ENCODE measurements around the gene OMA1.

DNA sequence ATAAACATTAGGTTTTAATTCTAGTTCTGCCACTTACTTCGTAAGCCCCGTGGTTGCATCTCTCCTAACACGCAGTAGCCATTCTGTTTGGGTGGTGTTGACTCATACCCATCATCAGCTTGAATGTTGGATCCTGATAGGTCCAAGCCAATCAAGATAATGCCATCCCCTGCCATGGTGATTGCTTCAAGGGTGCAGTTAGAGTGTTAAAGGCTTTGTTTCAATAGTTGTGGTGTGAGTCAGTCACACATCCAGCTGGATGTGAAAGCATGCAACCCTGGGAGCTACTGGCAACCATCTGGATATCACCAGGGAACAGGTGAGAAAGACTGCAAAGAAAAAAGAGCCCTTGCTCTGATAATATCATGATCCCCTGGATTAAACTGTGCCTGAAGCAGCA lies 69.1 kb downstream of the OMA1 start:
- TF ChIP-seq, protein P1, sequence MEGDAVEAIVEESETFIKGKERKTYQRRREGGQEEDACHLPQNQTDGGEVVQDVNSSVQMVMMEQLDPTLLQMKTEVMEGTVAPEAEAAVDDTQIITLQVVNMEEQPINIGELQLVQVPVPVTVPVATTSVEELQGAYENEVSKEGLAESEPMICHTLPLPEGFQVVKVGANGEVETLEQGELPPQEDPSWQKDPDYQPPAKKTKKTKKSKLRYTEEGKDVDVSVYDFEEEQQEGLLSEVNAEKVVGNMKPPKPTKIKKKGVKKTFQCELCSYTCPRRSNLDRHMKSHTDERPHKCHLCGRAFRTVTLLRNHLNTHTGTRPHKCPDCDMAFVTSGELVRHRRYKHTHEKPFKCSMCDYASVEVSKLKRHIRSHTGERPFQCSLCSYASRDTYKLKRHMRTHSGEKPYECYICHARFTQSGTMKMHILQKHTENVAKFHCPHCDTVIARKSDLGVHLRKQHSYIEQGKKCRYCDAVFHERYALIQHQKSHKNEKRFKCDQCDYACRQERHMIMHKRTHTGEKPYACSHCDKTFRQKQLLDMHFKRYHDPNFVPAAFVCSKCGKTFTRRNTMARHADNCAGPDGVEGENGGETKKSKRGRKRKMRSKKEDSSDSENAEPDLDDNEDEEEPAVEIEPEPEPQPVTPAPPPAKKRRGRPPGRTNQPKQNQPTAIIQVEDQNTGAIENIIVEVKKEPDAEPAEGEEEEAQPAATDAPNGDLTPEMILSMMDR (IDR thresholded peaks at IDR 0.05) = no peak
- no peak for TF ChIP-seq POLR2A (IDR thresholded peaks at IDR 0.05)
- TF ChIP-seq POLR2AphosphoS5 (IDR thresholded peaks at IDR 0.05) = no peak

Measured in sigmoid colon (tissue), 4 donors.